Mesothelial cell of epicardium (in vitro differentiated cells): ENCODE measurements around the gene TOP1. TPM values are rescaled to one million over a fixed set of nuclear protein-coding genes. Genes with fewer than 3 reads are reported as not detected.

ENCODE experiments used
- DNase-seq, 2 experiments: peaks; one replicate each; pipeline ENCODE4 v3.0.0; 2021; ENCODE audit warnings: low spot score in 2 of 2; ENCODE audit not compliant: unreplicated experiment in 2 of 2
- H3K27ac Mint-ChIP-seq: 2 replicates; pipeline ENCODE4 v1.8.0; 2021; ENCODE audit warnings: mixed read lengths
- H3K27me3 Mint-ChIP-seq: 2 replicates; pipeline ENCODE4 v1.8.0; 2021; ENCODE audit warnings: low read depth, mixed read lengths
- H3K36me3 Mint-ChIP-seq: 2 replicates; pipeline ENCODE4 v1.8.0; 2021; ENCODE audit warnings: mixed read lengths
- H3K4me1 Mint-ChIP-seq: 2 replicates; pipeline ENCODE4 v1.8.0; 2021; ENCODE audit warnings: mixed read lengths
- H3K4me3 Mint-ChIP-seq: 2 replicates; pipeline ENCODE4 v1.8.0; 2021; ENCODE audit warnings: mild to moderate bottlenecking, moderate library complexity, mixed read lengths
- H3K9me3 Mint-ChIP-seq: 2 replicates; pipeline ENCODE4 v1.8.0; 2021; ENCODE audit warnings: mixed read lengths
- CTCF ChIP-seq: fragments of 200-600 bp; sonication (generic); IDR thresholded peaks from one replicate; pipeline ENCODE4 v1.5.0; 2021; ENCODE audit warnings: antibody characterized with exemption; ENCODE audit not compliant: unreplicated experiment
- total RNA-seq: library from RNA; stranded (reverse); gene quantifications from 3 replicates; pipeline ENCODE4 v1.2.1, GENCODE V29; 2021

TOP1 gene
- total RNA-seq, 1 donor from 2014 or later: 76.7 TPM

- H3K36me3 Mint-ChIP-seq: peaks cover 49% of the 10 kb centered on the region
- peaks cover 43% of the 10 kb centered on the region for H3K4me1 Mint-ChIP-seq
- no peak for TF ChIP-seq CTCF
- no peak overlapping the region for H3K4me3 Mint-ChIP-seq
- no peaks in the 10 kb centered on the region for H3K27me3 Mint-ChIP-seq
- DNase-seq: no peak
- H3K27ac Mint-ChIP-seq: no peak overlapping the region
- H3K9me3 Mint-ChIP-seq: no peaks in the 10 kb centered on the region
Observed at GRCh38 chr20:41082306-41082705, 53.7 kb downstream of the TOP1 start.

- peaks cover 61% of the 10 kb centered on the region for H3K36me3 Mint-ChIP-seq
- DNase-seq: no peak
- H3K27ac Mint-ChIP-seq: no peak overlapping the region
- no peak for TF ChIP-seq CTCF
- peaks cover 29% of the 10 kb centered on the region for H3K4me1 Mint-ChIP-seq
- H3K27me3 Mint-ChIP-seq: no peaks in the 10 kb centered on the region
- H3K4me3 Mint-ChIP-seq: no peak overlapping the region
- H3K9me3 Mint-ChIP-seq: no peaks in the 10 kb centered on the region
Observed at GRCh38 chr20:41085606-41086005, 57.0 kb downstream of the TOP1 start.

- Mint-ChIP-seq H3K4me1 (peaks cover 26% of the 10 kb centered on the region), H3K27ac (peak overlapping the region; percentile 22), H3K4me3 (no peak overlapping the region), H3K9me3 (no peaks in the 10 kb centered on the region), H3K27me3 (no peaks in the 10 kb centered on the region), H3K36me3 (peaks cover 54% of the 10 kb centered on the region)
- no peak for TF ChIP-seq CTCF
- DNase-seq: no peak
Observed at GRCh38 chr20:41086402-41087324, 58.0 kb downstream of the TOP1 start.

- peaks cover 26% of the 10 kb centered on the region for H3K4me1 Mint-ChIP-seq
- H3K9me3 Mint-ChIP-seq: no peaks in the 10 kb centered on the region
- H3K36me3 Mint-ChIP-seq: peaks cover 56% of the 10 kb centered on the region
- H3K4me3 Mint-ChIP-seq: no peak overlapping the region
- H3K27me3 Mint-ChIP-seq: no peaks in the 10 kb centered on the region
- peak overlapping the region; percentile 22 for H3K27ac Mint-ChIP-seq
- TF ChIP-seq CTCF: no peak
- no peak for DNase-seq
Observed at GRCh38 chr20:41087325-41087685, 58.7 kb downstream of the TOP1 start.

- TF ChIP-seq CTCF: no peak
- Mint-ChIP-seq H3K27me3 (no peaks in the 10 kb centered on the region), H3K4me3 (no peak overlapping the region), H3K36me3 (peaks cover 58% of the 10 kb centered on the region), H3K9me3 (no peaks in the 10 kb centered on the region), H3K4me1 (peaks cover 26% of the 10 kb centered on the region), H3K27ac (no peak overlapping the region)
- DNase-seq: no peak
Observed at GRCh38 chr20:41087777-41088176, 59.2 kb downstream of the TOP1 start.
